Right ventricle myocardium superior (tissue), 1 donor: Measurements from ENCODE around the gene ASB15. TPM values are rescaled to one million over a fixed set of nuclear protein-coding genes. Genes with fewer than 3 reads are reported as not detected.
A peak's percentile ranks its signal among the peaks of the same experiment; 100 is the strongest.

Experiments
- ATAC-seq: fragments of 200-7000 bp; cut with Tn5 transposase; one replicate; pipeline ENCODE4 v1.9.1; 2020; ENCODE audit warnings: mild to moderate bottlenecking; ENCODE audit not compliant: poor library complexity
- DNase-seq: peaks from one replicate; pipeline ENCODE4 v3.0.0-alpha.2; 2020
- intact Hi-C: fragments of 100-400 bp; cut with DNase I; formaldehyde crosslinking; loops from one replicate; pipeline ENCODE4 v1.11.2; 2022
- total RNA-seq: library from RNA; stranded (reverse); fragmentation: NEBNext Ultra II Directional; extraction: Animal tissue kit (Norgen Biotek cat#: 25700); gene quantifications from one replicate; pipeline ENCODE4 v1.2.1, GENCODE V29; 2021
- donor health status: DM: no; HTN: yes; CAD: no; lungs with severe emphysema.

ASB15 gene
- total RNA-seq, 1 donor from 2014 or later = 78.6 TPM

DNA sequence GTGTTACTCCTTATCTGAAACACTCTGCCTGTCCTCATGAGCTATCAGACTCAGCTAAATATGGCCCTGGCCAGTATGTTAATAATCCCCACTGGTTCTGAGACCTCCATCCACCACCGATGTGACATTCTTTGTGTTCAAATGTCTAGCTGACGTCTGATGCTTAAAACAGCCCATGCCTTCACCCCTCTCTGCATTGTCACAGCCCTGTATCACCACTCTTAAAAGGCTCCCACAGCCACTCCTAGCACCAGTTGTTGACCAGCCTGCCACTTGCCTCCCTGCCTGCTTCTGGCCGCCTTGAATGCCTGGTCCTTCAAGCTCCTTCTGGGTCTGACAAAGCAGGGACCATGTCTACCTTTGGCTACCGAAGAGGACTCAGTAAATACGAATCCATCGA, 54.0 kb downstream of the ASB15 start, which contains the start of gene LMOD2:
LMOD2 (plus strand) TSS at position 253 of the 400 bp plus-strand sequence; CDS start at position 351, 98 bp downstream.
- intact Hi-C loops = no loop called here
- peak; percentile 59 for DNase-seq
- peak; percentile 82 for ATAC-seq

DNA sequence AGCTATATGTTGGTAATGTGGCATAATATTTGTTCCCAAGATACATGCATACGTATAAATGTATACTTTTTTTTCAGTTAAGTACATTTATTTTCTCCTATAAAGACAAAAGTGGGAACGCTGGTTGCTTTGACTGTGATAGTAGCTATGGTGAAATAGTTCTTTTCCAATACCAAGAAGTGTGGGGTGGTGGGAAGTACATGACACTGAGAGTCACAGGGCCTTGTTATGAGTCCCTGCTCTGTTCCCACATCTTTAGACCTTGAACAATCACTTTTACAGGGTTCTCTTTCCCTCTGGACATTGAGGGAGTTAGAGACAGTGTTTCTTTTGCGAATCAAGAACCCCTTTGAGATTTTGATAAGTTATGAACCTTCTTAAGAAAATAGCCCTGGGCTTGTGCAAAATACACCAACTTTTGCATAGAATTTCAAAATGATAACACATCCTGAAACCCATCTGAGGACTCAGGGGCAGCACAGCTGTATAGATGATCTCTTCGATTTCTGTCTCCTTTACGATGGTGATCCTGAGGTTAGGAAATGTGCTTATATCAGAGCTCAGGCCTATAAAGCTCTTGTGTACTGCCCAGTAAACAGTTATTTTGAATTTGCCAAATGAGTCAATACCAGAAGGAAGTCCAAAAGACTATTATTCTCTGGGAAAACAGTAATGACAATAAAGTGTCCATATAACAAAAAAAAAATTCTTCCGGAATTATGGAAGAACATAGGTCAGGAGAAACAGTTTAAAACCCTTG, 55.1 kb downstream of the ASB15 start:
- intact Hi-C loops = no loop called here
- no peak for ATAC-seq
- no peak for DNase-seq

DNA sequence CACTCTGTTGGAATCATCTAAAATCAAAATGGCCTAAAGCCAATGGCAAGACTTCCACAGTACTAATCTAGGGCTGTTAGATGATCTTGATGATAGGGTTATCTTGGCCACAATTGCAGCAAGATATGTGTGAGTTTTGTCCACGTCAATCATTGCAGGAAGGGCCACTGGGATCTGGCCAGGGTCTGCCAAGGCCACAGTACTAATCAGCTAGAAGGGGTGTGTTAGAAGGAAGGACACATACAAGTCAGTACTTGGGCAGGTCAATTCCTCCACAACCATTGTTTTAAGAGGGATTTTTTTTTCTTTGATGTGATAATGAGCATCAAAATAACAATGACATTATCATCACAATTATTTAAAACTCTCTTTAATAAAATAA, 55.7 kb downstream of the ASB15 start:
- DNase-seq = no peak
- peak; percentile 37 for ATAC-seq
- intact Hi-C loops = no loop called here

DNA sequence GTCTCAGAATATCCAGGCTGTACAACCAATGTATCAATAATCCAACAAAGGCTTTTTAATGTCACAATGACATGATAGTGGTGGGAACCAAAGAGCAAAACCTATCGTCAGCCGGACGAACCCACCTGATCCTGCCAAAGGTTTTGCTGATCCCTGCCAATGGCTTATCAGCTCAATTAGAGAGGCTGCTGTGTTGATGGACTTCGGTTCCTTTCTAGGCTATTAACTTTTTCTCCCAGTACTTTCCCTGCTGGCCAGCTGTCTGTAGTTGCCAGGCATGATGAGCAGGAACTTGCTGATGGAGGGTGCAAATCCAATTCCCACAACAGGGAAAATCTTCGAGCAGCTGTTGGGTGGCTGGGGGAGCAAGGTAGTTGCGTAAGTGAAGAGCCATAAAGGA, 56.4 kb downstream of the ASB15 start:
- DNase-seq (no peak), ATAC-seq (peak; percentile 34)
- intact Hi-C loops = no loop called here

DNA sequence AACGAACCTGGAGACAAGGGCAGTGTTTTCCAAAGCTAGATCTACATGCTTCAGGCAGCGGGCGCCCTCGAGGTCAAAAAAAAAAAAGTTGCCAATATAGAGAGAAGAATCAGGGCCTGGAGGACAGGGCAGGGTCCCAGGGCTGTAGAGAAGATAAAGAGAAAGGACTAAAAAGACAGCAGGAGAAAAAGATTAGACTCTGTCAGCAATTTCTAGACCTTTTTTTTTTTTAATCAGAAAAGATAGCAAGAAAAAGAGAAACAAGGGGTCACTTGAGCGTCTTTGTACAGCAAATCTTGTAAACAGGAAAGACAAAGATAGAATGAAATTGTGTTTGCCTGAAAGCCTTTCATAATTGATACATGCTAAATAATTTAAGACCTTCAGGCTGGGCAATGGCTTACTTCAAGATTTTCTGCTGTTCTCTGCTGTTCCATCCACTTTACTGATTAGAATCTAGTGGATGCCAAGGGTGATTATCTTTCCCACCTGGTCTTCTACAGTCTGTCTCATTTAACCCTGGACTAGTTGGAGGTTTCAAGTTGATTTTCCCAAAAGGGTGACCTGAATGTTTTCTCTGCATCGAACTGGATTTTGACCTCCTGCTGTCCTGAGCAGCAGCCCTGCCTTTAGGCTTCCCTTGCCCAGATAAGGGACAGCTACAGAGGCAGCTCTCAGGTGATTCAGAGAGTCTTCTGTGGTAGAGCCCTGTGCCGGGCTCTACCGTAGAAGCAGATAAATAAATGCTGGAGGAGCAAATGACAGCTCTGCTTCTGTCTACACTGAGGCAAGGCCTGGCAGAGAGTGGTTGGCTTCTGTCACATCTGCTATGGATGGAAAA, 59.1 kb downstream of the ASB15 start:
- ATAC-seq (peak; percentile 25), DNase-seq (no peak)
- intact Hi-C loops = no loop called here

DNA sequence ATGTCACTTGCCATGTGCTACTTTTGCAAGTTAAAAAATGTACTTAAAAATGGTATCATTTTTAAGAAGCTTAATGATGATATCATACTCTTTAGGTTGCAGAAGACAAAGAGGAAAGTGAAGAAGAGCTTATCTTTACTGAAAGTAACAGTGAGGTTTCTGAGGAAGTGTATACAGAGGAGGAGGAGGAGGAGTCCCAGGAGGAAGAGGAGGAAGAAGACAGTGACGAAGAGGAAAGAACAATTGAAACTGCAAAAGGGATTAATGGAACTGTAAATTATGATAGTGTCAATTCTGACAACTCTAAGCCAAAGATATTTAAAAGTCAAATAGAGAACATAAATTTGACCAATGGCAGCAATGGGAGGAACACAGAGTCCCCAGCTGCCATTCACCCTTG, 60.1 kb downstream of the ASB15 start:
- intact Hi-C loops = no loop called here
- DNase-seq = no peak
- no peak for ATAC-seq

DNA sequence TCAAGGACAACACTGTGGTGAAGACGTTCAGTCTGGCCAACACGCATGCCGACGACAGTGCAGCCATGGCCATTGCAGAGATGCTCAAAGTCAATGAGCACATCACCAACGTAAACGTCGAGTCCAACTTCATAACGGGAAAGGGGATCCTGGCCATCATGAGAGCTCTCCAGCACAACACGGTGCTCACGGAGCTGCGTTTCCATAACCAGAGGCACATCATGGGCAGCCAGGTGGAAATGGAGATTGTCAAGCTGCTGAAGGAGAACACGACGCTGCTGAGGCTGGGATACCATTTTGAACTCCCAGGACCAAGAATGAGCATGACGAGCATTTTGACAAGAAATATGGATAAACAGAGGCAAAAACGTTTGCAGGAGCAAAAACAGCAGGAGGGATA, 60.7 kb downstream of the ASB15 start:
- no peak for DNase-seq
- intact Hi-C loops = no loop called here
- ATAC-seq = no peak

DNA sequence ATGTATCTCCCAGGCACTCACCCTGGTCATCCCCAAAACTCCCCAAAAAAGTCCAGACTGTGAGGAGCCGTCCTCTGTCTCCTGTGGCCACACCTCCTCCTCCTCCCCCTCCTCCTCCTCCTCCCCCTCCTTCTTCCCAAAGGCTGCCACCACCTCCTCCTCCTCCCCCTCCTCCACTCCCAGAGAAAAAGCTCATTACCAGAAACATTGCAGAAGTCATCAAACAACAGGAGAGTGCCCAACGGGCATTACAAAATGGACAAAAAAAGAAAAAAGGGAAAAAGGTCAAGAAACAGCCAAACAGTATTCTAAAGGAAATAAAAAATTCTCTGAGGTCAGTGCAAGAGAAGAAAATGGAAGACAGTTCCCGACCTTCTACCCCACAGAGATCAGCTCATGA, 61.1 kb downstream of the ASB15 start:
- ATAC-seq (no peak), DNase-seq (no peak)
- intact Hi-C loops = no loop called here

DNA sequence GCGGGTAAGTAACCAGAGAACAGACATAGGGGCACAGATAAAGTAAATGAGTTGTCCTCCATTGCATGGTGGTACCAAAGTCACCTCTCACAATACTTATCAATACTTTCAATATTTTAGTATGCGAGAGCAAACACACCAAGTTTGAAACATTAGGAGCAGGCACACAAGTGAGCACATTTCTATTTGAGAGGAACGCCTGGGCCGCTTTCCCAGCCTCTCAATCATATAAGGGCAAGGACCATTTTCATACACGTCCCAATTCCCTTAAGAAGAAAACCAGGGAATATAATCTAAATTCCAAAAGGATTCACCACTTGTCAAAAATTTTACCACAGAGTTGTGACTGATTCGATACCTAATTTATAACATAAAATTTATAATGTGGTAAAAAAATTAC, 61.6 kb downstream of the ASB15 start:
- ATAC-seq = no peak
- DNase-seq = no peak
- intact Hi-C loops = no loop called here

DNA sequence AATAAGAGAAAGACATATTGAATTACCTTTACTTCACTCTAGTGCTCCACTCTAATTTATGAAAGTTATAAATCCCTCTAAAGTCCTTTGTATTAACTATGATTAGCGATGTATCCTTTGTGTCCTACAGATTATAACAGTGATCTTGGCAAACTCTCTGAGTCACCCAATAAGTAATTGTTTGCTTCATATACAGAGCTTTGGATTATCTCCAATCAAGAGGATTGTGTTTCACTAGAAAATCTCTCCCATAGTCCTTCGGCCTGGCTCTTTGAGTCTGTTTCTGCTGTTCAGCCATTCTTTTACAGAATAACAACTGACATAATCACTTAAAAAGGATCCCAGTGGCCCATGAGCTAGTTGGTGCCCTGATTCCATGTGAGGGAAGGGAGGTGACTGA, 63.5 kb downstream of the ASB15 start:
- DNase-seq (no peak), ATAC-seq (no peak)
- intact Hi-C loops = no loop called here

DNA sequence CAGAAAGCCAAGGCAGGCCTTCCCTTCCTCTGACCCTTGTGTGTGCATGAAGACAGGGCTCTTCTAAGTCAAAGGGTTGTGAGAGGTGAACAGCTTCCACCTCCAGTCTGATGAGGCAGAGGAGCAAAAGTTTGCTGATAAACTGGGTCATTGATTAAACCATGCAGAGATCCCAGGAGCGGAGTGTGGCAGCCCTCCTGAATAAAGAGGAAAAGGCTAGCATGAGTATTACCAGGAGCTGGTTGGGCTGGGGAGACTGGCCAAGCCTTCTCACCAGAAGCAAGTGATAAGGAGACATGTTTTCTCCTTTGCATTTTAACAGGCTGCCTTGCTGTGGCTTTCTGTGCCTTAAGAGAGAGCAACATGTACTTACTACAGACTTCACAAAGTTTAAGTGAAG, 64.3 kb downstream of the ASB15 start:
- intact Hi-C loops = no loop called here
- no peak for DNase-seq
- no peak for ATAC-seq

DNA sequence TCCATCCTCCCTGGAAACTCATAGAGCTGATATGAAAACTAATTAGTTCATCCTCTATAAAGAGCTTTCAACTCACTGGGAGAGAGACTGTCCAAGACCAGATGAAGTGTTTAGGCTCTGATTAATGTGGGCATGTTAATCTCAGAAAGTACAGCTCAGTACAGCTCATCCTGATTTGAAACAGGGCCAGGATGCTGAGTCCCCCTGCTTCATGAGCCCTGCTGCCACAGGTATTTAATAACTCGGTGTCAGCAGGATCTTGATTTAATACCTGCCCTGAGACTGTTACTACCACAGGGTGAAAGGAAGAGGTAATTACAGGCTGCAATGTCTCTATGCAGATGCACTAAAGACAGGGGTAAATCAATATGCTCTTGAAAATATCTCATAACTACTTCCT, 64.9 kb downstream of the ASB15 start:
- no peak for DNase-seq
- intact Hi-C loops = no loop called here
- peak; percentile 7 for ATAC-seq

DNA sequence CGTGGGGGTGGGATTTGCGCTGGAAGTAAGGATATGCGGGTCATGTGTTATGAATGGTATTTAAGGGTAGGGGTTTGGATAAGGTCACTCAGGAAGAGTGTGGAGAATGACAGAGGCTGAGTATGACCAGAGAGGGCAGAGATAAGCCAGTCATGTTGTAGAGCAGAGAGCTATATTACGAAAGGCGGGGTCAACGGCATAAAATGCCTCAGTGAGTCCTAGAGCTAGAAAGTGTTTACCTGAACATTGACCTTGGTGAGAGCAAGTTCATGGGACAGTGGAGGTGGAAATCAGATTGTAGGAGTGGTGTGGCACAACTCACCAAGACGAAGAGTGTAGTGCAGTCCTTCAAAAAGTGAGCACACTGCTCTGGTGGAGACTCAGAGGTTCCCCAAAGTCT, 67.9 kb downstream of the ASB15 start:
- ATAC-seq = no peak
- intact Hi-C loops = no loop called here
- DNase-seq = no peak

DNA sequence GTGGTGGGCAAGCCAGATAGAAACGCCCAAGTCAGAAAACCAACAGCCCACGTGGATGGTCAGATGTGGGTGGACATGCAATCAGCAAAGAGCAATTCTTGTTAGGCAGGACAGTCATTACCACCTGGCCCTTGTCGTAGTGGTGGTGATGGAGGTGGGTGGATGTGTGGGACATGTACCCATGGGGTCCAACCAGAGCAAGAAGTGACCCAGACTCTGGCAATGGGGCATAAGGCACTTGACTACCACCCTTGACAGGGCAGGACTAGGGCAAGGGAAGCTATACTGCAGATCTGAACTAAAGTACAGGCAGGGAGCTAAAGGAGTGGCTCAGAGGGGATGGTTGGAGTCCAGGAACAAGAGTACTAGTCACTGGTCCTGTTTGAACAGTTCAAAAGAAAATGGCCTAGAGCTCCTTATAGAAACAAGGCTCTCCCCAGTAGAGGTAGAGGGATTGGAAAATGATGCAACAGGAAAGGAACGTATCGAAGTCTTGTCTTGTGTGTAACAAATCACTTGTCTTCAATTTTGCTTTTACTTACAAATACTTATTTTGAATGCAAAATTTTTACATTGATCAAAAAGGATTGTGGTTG, 71.6 kb downstream of the ASB15 start:
- peak; percentile 7 for ATAC-seq
- no peak for DNase-seq
- intact Hi-C loops = no loop called here

DNA sequence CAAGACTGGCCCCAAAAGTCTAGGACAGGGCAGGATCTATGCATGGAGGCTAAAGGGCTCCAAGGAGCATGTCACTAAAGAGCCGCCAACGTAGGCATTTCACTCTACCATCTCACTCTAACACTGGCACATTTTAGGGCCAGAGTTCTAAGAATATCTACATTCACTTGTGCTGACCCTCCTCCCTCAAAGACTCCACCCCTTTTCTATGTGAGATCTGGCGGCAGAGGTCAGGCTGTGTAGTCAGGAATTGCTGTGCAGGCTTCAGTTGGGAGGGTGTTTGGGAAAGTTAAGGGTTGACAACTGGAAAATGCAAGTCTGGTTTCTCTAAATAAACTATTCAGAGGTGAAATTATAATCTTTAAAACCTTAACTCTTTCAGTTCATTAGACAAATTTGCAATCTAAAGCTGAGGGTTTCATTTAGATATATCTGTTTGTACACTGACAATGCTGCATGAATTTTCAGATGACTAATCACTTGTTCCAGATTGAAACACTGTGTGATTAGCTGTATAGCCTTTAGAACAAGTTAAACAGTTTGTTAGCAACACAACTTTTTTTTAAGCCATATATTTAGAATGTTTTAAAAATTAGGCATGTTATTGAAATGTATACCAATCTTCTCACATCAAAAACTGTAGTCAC, 72.3 kb downstream of the ASB15 start:
- DNase-seq (no peak), ATAC-seq (peak; percentile 65)
- intact Hi-C loops = no loop called here

DNA sequence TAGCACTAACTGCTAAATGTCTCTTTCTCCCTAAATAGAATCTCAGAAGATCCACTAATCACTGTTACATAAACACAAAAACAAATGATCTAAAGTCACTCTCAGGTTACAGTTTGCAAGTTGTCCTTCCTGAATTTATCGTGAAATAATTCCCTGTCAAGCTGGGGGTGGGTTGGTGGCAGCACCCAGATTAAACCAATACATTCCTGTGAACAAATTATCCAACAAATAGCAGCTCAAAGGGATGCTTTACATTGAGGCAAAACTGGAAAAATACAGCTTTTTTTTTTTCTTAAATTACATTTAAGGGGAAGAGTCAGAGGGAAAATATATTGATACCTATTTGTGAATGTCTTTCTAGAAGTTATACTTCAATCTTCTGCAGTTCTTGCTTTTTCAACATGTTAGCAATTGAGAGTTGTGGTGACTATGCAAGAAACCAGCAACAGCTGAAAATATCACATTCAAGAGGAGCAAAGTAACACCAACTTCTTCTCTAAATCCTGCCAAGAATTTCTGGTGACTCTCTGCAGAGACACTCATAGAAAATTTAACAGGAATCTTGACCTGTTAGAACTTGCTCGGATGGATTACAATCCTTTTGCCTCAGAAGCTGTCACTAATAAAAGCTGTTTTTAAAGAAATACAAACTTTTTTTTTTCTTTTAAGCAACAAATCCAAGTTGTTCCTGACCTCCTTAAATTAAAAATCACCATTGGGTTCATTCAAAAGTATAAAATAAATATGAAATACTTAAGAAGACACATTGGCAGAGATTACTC, 73.0 kb downstream of the ASB15 start:
- intact Hi-C loops = no loop called here
- ATAC-seq = peak; percentile 13
- no peak for DNase-seq

DNA sequence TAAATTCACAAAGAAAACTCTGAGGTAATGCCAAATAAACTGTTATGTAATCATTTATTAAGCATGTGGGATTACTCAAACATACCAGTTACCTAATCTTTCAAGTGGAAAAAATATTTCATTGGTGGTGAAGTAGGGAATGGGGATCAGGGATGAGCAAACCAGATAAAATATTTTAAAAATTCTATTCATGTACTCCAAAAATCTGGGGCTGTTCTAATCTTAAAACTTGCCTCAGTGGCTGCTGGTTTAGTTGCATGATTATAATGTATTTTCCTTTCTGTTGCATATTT, 73.5 kb downstream of the ASB15 start:
- ATAC-seq (peak; percentile 28), DNase-seq (no peak)
- intact Hi-C loops = no loop called here

DNA sequence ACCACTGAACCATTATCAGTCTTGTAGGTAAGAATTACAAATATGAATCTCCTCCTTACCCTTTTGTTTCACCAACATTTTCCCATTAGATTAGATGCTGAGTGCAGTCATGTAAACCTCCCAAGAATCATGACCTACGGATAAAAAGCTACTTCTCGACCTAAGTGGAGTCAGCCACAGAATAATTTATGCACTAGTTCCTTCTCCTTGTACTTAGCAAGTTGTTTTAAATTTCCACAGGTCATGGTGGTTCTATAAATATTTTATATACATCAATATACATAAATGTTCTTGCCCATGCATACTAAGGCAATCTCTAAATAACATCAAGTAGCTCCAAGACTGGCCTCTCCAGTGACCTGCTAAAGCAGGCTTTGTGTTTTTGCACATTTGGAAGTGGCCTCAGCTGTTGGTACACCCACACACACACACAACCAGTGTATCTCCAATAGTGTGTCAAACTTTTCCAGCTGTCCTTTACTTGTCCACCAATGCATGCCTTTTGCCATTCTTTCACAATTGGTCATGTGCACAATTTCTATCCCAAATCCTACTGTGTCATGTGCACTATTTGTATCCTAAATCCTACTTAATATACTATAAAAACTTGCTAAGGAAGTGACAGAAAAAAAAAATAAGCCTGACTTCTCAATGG, 75.6 kb downstream of the ASB15 start:
- intact Hi-C loops = no loop called here
- no peak for ATAC-seq
- DNase-seq = no peak
